Peyer's patch (tissue), 4 donors: ENCODE measurements around the gene TMX2. TPM values are rescaled to one million over a fixed set of nuclear protein-coding genes. Genes with fewer than 3 reads are reported as not detected.
"Not testable (repeated sequence)": the region's sequence is repeated elsewhere in the genome, so short reads cannot be mapped to it uniquely, and the experiment has no call there.

ENCODE experiments used
- DNase-seq, 3 donors: peaks; one replicate each; pipeline ENCODE4 v3.0.0-alpha.2; 2017 to 2019
- H3K27ac ChIP-seq, 4 donors: fragments of 200-600 bp; sonication (generic); one replicate each; pipeline ENCODE4 v1.5.1; 2016 to 2019
- H3K27me3 ChIP-seq, 2 donors: fragments of 200-600 bp; sonication (generic); one replicate each; pipeline ENCODE4 v1.5.1; 2019
- H3K36me3 ChIP-seq, 3 donors: fragments of 200-600 bp; sonication (generic); one replicate each; pipeline ENCODE4 v1.5.1; 2016 to 2019
- H3K4me1 ChIP-seq, 4 donors: fragments of 200-600 bp; sonication (generic); one replicate each; pipeline ENCODE4 v1.5.1; 2016 to 2019
- H3K4me3 ChIP-seq, 4 donors: fragments of 200-600 bp; sonication (generic); 1 replicate in 3 of 4; 2 replicates in 1 of 4; pipeline ENCODE4 v1.5.1; 2016 to 2019; ENCODE audit warnings: mild to moderate bottlenecking in 1 of 4
- H3K9me3 ChIP-seq, 4 donors: fragments of 200-600 bp; sonication (generic); one replicate each; pipeline ENCODE4 v1.5.1; 2016 to 2019; ENCODE audit warnings: mild to moderate bottlenecking in 1 of 4
- CTCF ChIP-seq, 6 experiments: fragments of 450-650 bp in 4 of 6; fragments of 200-600 bp in 2 of 6; sonication (generic) in 1 of 6; IDR thresholded peaks; one replicate each; pipeline ENCODE4 v1.5.1; 2017 to 2019; ENCODE audit warnings: antibody characterized with exemption in 6 of 6, mild to moderate bottlenecking in 3 of 6, moderate library complexity in 1 of 6
- POLR2A ChIP-seq, 2 donors: fragments of 450-650 bp; IDR thresholded peaks; one replicate each; pipeline ENCODE4 v1.5.1; 2017; ENCODE audit warnings: antibody characterized with exemption in 2 of 2, mild to moderate bottlenecking in 2 of 2, moderate library complexity in 2 of 2
- total RNA-seq, 4 donors: library from RNA; depleted of rRNA; stranded (reverse); fragments of >200 nt; gene quantifications; one replicate each; pipeline ENCODE4 v1.1.0, GENCODE V29; 2016

Gene TMX2
- total RNA-seq, 4 donors from 2014 or later = 18.2 to 86.0 (median 74.9) TPM

GRCh38 chr11:57681168-57681567, 31.2 kb upstream of the TMX2 start:
- no peak for DNase-seq
- Histone ChIP-seq H3K9me3 (no peaks in the 10 kb centered on the region), H3K4me1 (peaks cover 0 to 17% (median 0%) of the 10 kb centered on the region in 4 donors), H3K27ac (no peak overlapping the region), H3K36me3 (peaks cover 0 to 42% (median 0%) of the 10 kb centered on the region in 3 donors), H3K4me3 (no peak overlapping the region), H3K27me3 (no peaks in the 10 kb centered on the region)
- TF ChIP-seq POLR2A (IDR thresholded peaks at IDR 0.05) = no peak
- no peak for TF ChIP-seq CTCF (IDR thresholded peaks at IDR 0.05)

DNA sequence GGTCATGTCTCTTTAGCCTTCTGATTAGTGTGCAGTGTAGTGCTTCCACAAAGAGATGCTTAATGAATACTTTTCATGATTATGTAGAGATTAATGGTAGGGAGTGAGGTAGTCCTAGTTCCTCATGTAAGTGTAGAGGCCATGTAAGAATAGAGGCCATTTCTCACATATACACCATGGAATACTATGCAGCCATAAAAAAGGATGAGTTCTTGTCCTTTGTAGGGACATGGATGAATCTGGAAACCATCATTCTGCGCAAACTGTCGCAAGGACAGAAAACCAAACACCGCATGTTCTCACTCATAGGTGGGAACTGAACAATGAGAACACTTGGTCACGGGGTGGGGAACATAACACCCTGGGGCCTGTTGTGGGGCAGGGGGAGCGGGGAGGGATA, 21.9 kb upstream of the TMX2 start:
- not testable (repeated sequence) for H3K27ac ChIP-seq, H3K4me3 ChIP-seq, H3K4me1 ChIP-seq, H3K9me3 ChIP-seq, H3K27me3 ChIP-seq, DNase-seq
- H3K36me3 ChIP-seq = peaks cover 0 to 98% (median 0%) of the 10 kb centered on the region in 3 donors

GRCh38 chr11:57698843-57699365, 13.5 kb upstream of the TMX2 start:
- no peaks in the 10 kb centered on the region for H3K9me3 ChIP-seq
- no peak overlapping the region for H3K27ac ChIP-seq
- no peak for TF ChIP-seq CTCF (IDR thresholded peaks at IDR 0.05)
- H3K36me3 ChIP-seq = peaks cover 0 to 86% (median 0%) of the 10 kb centered on the region in 3 donors
- H3K27me3 ChIP-seq = no peaks in the 10 kb centered on the region
- no peak overlapping the region for H3K4me3 ChIP-seq
- DNase-seq = no peak
- no peaks in the 10 kb centered on the region for H3K4me1 ChIP-seq

DNA sequence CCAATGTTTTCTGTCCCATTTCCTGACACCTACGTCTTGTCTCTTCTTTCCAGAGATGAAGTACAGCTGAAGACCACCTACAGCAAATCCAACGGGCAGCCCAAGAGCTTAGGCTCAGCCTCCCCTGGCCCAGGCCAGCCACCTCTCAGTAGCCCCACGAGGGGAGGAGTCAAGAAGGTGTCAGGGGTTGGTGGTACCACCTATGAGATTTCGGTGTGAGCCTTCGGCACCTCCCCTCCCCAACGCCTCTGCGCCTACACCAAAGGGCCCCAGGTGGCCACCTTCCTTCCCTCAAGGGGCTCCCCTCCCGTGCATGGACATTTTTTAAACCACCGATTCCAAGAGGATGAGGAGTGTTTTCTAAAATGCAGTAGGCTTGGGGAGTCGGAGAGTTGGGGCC, 12.6 kb upstream of the TMX2 start:
- no peak overlapping the region for H3K27ac ChIP-seq
- no peaks in the 10 kb centered on the region for H3K9me3 ChIP-seq
- H3K36me3 ChIP-seq = peaks cover 0 to 85% (median 0%) of the 10 kb centered on the region in 3 donors
- TF ChIP-seq CTCF (IDR thresholded peaks at IDR 0.05) = no peak
- no peak for TF ChIP-seq POLR2A (IDR thresholded peaks at IDR 0.05)
- no peak overlapping the region for H3K4me3 ChIP-seq
- H3K27me3 ChIP-seq = no peaks in the 10 kb centered on the region
- no peaks in the 10 kb centered on the region for H3K4me1 ChIP-seq
- DNase-seq = no peak

DNA sequence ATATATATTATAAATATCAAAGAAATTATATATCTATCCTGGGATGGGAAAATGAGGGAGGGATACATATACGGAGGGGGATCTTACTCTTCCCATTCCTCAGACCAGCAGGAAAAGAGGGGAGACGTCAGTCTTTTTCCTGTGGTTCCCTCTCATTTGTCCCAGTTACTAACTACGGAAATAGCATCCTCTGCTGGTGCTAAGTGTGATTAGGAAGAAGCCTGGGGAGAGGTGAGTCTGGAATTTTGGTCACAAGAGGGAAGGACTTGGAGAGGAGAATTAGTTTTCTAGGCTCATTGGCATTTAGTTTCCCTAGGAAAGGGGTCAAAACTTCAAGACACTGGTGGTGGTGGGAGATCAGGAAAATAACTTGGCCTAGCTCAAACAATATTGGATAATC, 12.0 kb upstream of the TMX2 start:
- Histone ChIP-seq H3K36me3 (peaks cover 0 to 81% (median 0%) of the 10 kb centered on the region in 3 donors), H3K4me3 (no peak overlapping the region), H3K4me1 (no peaks in the 10 kb centered on the region), H3K27ac (no peak overlapping the region), H3K9me3 (no peaks in the 10 kb centered on the region), H3K27me3 (no peaks in the 10 kb centered on the region)
- TF ChIP-seq CTCF (IDR thresholded peaks at IDR 0.05) (no peak), POLR2A (IDR thresholded peaks at IDR 0.05) (no peak)
- no peak for DNase-seq

GRCh38 chr11:57703341-57703740, 9.1 kb upstream of the TMX2 start:
- Histone ChIP-seq H3K4me1 (no peaks in the 10 kb centered on the region), H3K4me3 (no peak overlapping the region), H3K36me3 (peaks cover 0 to 52% (median 0%) of the 10 kb centered on the region in 3 donors), H3K9me3 (no peaks in the 10 kb centered on the region), H3K27ac (no peak overlapping the region), H3K27me3 (no peaks in the 10 kb centered on the region)
- DNase-seq = no peak
- TF ChIP-seq CTCF (IDR thresholded peaks at IDR 0.05) = no peak
- TF ChIP-seq POLR2A (IDR thresholded peaks at IDR 0.05) = no peak
